ENCODE results near the gene ZNF219. TPM values are rescaled to one million over a fixed set of nuclear protein-coding genes. Genes with fewer than 3 reads are reported as not detected.
"Not testable (repeated sequence)": the region's sequence is repeated elsewhere in the genome, so short reads cannot be mapped to it uniquely, and the experiment has no call there.

ZNF219 gene
- total RNA-seq, 1 donor from 2014 or later = 8.3 TPM

- H3K27me3 Mint-ChIP-seq (ENCODE audit: insufficient read depth) = peaks cover 20% of the 10 kb centered on the region
- no peak for DNase-seq (ENCODE audit: low spot score)
- no peak overlapping the region for H3K27ac Mint-ChIP-seq
- H3K4me1 Mint-ChIP-seq (ENCODE audit: low read depth) = no peaks in the 10 kb centered on the region
- no peak overlapping the region for H3K4me3 Mint-ChIP-seq
- intact Hi-C loops (cut with micrococcal nuclease) = no loop called here
- no peaks in the 10 kb centered on the region for H3K9me3 Mint-ChIP-seq
- no peaks in the 10 kb centered on the region for H3K36me3 Mint-ChIP-seq (ENCODE audit: low read depth)
Measured at GRCh38 chr14:21053184-21054122, 45.0 kb downstream of the ZNF219 start.

- Mint-ChIP-seq H3K27me3 (ENCODE audit: insufficient read depth) (peaks cover 17% of the 10 kb centered on the region), H3K27ac (no peak overlapping the region), H3K4me3 (no peak overlapping the region), H3K36me3 (ENCODE audit: low read depth) (no peaks in the 10 kb centered on the region), H3K4me1 (ENCODE audit: low read depth) (no peaks in the 10 kb centered on the region), H3K9me3 (no peaks in the 10 kb centered on the region)
- DNase-seq (ENCODE audit: low spot score) = no peak
- intact Hi-C loops (cut with micrococcal nuclease) = no loop called here
Measured at GRCh38 chr14:21050597-21050996, 47.9 kb downstream of the ZNF219 start.

- no peaks in the 10 kb centered on the region for H3K9me3 Mint-ChIP-seq
- H3K27ac Mint-ChIP-seq = no peak overlapping the region
- no peaks in the 10 kb centered on the region for H3K36me3 Mint-ChIP-seq (ENCODE audit: low read depth)
- no peaks in the 10 kb centered on the region for H3K4me1 Mint-ChIP-seq (ENCODE audit: low read depth)
- no peak for DNase-seq (ENCODE audit: low spot score)
- H3K4me3 Mint-ChIP-seq = no peak overlapping the region
- H3K27me3 Mint-ChIP-seq (ENCODE audit: insufficient read depth) = peaks cover 25% of the 10 kb centered on the region
- intact Hi-C loops (cut with micrococcal nuclease) = no loop called here
Measured at GRCh38 chr14:21049271-21049673, 49.2 kb downstream of the ZNF219 start.

DNA sequence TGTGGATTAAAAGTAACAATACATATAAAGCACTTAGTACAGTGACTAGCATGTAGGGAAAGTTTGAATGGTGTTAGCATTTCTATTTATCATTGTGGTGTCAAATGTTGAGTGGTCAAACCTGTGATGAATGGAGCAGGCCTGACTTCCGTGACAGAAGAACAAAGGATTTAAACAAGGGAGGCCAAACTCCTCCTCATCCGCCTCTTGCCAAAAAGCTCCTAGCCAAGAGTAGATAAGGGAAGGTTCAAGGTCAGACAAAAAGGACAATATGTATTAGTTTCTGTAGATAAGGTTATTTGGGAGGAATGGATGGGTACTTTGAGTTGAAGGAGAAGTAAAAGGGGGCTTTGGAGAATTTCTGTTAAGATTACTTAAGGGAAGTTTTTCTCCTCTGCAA, 49.8 kb downstream of the ZNF219 start:
- H3K27ac Mint-ChIP-seq = no peak overlapping the region
- intact Hi-C loops (cut with micrococcal nuclease) = no loop called here
- H3K4me1 Mint-ChIP-seq (ENCODE audit: low read depth) = no peaks in the 10 kb centered on the region
- H3K27me3 Mint-ChIP-seq (ENCODE audit: insufficient read depth) = peaks cover 27% of the 10 kb centered on the region
- no peak overlapping the region for H3K4me3 Mint-ChIP-seq
- H3K9me3 Mint-ChIP-seq = no peaks in the 10 kb centered on the region
- DNase-seq (ENCODE audit: low spot score) = no peak
- H3K36me3 Mint-ChIP-seq (ENCODE audit: low read depth) = no peaks in the 10 kb centered on the region

DNA sequence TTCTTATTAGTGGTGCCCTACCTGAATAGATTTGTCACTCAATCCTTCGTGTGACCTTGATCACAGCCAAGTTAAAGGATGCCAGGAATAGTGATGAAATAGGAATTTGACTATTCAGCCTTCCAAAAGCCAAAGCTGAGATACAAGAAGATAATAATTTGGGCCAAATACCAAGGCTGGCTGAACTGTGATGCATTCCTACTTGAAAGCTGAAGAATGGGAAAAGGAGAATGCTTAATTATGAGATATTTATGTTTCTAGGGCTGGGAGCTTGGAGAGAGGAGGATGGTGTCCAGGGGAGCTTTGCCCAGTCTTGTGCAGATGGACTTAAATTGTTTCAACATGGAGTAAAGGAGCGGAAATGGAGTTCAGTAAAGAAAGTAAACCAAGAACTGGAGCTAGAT, 51.1 kb downstream of the ZNF219 start:
- Mint-ChIP-seq H3K9me3 (no peaks in the 10 kb centered on the region), H3K27me3 (ENCODE audit: insufficient read depth) (peaks cover 26% of the 10 kb centered on the region), H3K4me1 (ENCODE audit: low read depth) (no peaks in the 10 kb centered on the region), H3K27ac (no peak overlapping the region), H3K36me3 (ENCODE audit: low read depth) (no peaks in the 10 kb centered on the region), H3K4me3 (no peak overlapping the region)
- intact Hi-C loops (cut with micrococcal nuclease) = no loop called here
- DNase-seq (ENCODE audit: low spot score) = no peak

GRCh38 chr14:21043974-21044618, 54.4 kb downstream of the ZNF219 start:
- no peak overlapping the region for H3K27ac Mint-ChIP-seq
- no peaks in the 10 kb centered on the region for H3K36me3 Mint-ChIP-seq (ENCODE audit: low read depth)
- H3K4me3 Mint-ChIP-seq = no peak overlapping the region
- H3K4me1 Mint-ChIP-seq (ENCODE audit: low read depth) = no peaks in the 10 kb centered on the region
- H3K9me3 Mint-ChIP-seq = no peaks in the 10 kb centered on the region
- H3K27me3 Mint-ChIP-seq (ENCODE audit: insufficient read depth) = peaks cover 19% of the 10 kb centered on the region
- intact Hi-C loops (cut with micrococcal nuclease) = no loop called here
- DNase-seq (ENCODE audit: low spot score) = no peak

GRCh38 chr14:21043387-21043973, 55.0 kb downstream of the ZNF219 start:
- no peak for DNase-seq (ENCODE audit: low spot score)
- Mint-ChIP-seq H3K9me3 (no peaks in the 10 kb centered on the region), H3K4me1 (ENCODE audit: low read depth) (no peaks in the 10 kb centered on the region), H3K27ac (no peak overlapping the region), H3K36me3 (ENCODE audit: low read depth) (no peaks in the 10 kb centered on the region), H3K4me3 (no peak overlapping the region), H3K27me3 (ENCODE audit: insufficient read depth) (peaks cover 18% of the 10 kb centered on the region)
- intact Hi-C loops (cut with micrococcal nuclease) = no loop called here

GRCh38 chr14:21042918-21043317, 55.5 kb downstream of the ZNF219 start:
- Mint-ChIP-seq H3K9me3 (no peaks in the 10 kb centered on the region), H3K4me3 (no peak overlapping the region), H3K27me3 (ENCODE audit: insufficient read depth) (peaks cover 20% of the 10 kb centered on the region), H3K27ac (no peak overlapping the region), H3K36me3 (ENCODE audit: low read depth) (no peaks in the 10 kb centered on the region), H3K4me1 (ENCODE audit: low read depth) (no peaks in the 10 kb centered on the region)
- no peak for DNase-seq (ENCODE audit: low spot score)
- intact Hi-C loops (cut with micrococcal nuclease) = no loop called here

- no peak within 1 kb of the TSS for H3K27ac Mint-ChIP-seq
- intact Hi-C loops (cut with micrococcal nuclease) = no loop called here
- H3K27me3 Mint-ChIP-seq (ENCODE audit: insufficient read depth) = peaks cover 20% of the 10 kb centered on the region
- no peaks in the 10 kb centered on the region for H3K36me3 Mint-ChIP-seq (ENCODE audit: low read depth)
- H3K4me3 Mint-ChIP-seq = no peak within 1 kb of the TSS
- H3K9me3 Mint-ChIP-seq = no peaks in the 10 kb centered on the region
- DNase-seq (ENCODE audit: low spot score) = no peak
- no peaks in the 10 kb centered on the region for H3K4me1 Mint-ChIP-seq (ENCODE audit: low read depth)
Measured at GRCh38 chr14:21041676-21042433, 56.6 kb downstream of the ZNF219 start, which contains the start of gene RNASE7. RNASE7 (plus strand) TSS chr14:21042362; CDS start chr14:21042993, 631 bp downstream.

- DNase-seq (ENCODE audit: low spot score); H3K4me3 Mint-ChIP-seq; H3K4me1 Mint-ChIP-seq (ENCODE audit: low read depth); H3K9me3 Mint-ChIP-seq; H3K36me3 Mint-ChIP-seq (ENCODE audit: low read depth); H3K27ac Mint-ChIP-seq: not testable (repeated sequence)
- peaks cover 23% of the 10 kb centered on the region for H3K27me3 Mint-ChIP-seq (ENCODE audit: insufficient read depth)
- intact Hi-C loops (cut with micrococcal nuclease) = loop anchor here (1.0 kb wide), 1 partner anchor 27 kb away; no protein-coding TSS in a partner anchor
Measured at GRCh38 chr14:21040941-21041340, 57.5 kb downstream of the ZNF219 start.

GRCh38 chr14:21040370-21040925, 58.0 kb downstream of the ZNF219 start:
- no peaks in the 10 kb centered on the region for H3K9me3 Mint-ChIP-seq
- H3K27me3 Mint-ChIP-seq (ENCODE audit: insufficient read depth) = peaks cover 23% of the 10 kb centered on the region
- intact Hi-C loops (cut with micrococcal nuclease) = loop anchor here (1.0 kb wide), 1 partner anchor 26 kb away; no protein-coding TSS in a partner anchor
- no peaks in the 10 kb centered on the region for H3K36me3 Mint-ChIP-seq (ENCODE audit: low read depth)
- no peaks in the 10 kb centered on the region for H3K4me1 Mint-ChIP-seq (ENCODE audit: low read depth)
- no peak overlapping the region for H3K4me3 Mint-ChIP-seq
- no peak for DNase-seq (ENCODE audit: low spot score)
- no peak overlapping the region for H3K27ac Mint-ChIP-seq
